NB4 (cell line): ENCODE results near the gene ABHD12.

Experiments
- MAX ChIP-seq: IDR thresholded peaks from 2 replicates; pipeline ENCODE4 v1.6.1; 2011; ENCODE audit warnings: low read depth, low read length
- POLR2A ChIP-seq: IDR thresholded peaks from 2 replicates; pipeline ENCODE4 v1.6.1; 2011; ENCODE audit warnings: mild to moderate bottlenecking; ENCODE audit not compliant: insufficient read length; ENCODE audit errors: extremely low read depth
- TF ChIP-seq, protein P1 (sequence below): IDR thresholded peaks from one replicate; pipeline ENCODE4 v1.5.1; 2012; ENCODE audit warnings: low read depth, low read length

DNA sequence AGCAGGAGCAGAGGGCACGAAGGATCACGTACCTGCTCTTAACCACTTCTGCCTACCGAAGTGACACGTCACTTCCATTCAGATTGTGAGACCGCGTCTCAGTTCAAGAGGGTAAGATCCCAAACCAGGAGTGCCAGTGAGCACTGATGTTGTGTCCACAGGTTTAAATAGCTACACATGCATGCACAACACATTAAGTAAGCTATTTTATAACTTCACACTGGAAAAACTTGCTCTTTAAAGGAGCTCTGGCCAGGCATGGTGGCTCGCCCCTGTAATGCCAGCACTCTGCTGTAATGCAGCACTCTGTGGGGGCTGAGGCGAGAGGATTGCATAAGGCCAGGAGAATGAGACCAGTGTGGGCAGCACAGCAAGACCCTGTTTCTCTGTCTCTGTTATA is 21.1 kb downstream of the ABHD12 start:
- TF ChIP-seq, protein P1, sequence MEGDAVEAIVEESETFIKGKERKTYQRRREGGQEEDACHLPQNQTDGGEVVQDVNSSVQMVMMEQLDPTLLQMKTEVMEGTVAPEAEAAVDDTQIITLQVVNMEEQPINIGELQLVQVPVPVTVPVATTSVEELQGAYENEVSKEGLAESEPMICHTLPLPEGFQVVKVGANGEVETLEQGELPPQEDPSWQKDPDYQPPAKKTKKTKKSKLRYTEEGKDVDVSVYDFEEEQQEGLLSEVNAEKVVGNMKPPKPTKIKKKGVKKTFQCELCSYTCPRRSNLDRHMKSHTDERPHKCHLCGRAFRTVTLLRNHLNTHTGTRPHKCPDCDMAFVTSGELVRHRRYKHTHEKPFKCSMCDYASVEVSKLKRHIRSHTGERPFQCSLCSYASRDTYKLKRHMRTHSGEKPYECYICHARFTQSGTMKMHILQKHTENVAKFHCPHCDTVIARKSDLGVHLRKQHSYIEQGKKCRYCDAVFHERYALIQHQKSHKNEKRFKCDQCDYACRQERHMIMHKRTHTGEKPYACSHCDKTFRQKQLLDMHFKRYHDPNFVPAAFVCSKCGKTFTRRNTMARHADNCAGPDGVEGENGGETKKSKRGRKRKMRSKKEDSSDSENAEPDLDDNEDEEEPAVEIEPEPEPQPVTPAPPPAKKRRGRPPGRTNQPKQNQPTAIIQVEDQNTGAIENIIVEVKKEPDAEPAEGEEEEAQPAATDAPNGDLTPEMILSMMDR = no peak
- TF ChIP-seq POLR2A (no peak), MAX (no peak)
